Measurements from ENCODE around the gene FTH1. TPM values are rescaled to one million over a fixed set of nuclear protein-coding genes. Genes with fewer than 3 reads are reported as not detected.

Gene FTH1
- total RNA-seq, 1 experiment from 2014 or later = 3,345 TPM

GRCh38 chr11:61994981-61995380 lies 27.5 kb upstream of the FTH1 start:
- Histone ChIP-seq H3K4me3 (replicated peaks in 1 of 2; ENCODE audit: low read depth in 1 of 2, low read length in 2 of 2) (no peak overlapping the region), H3K9me2 (ENCODE audit: insufficient read depth) (no peaks in the 10 kb centered on the region), H3K27ac (ENCODE audit: low read depth, low read length) (no peak overlapping the region), H2AFZ (ENCODE audit: low read depth, low read length, poor library complexity, severe bottlenecking) (no peak overlapping the region), H3K4me2 (ENCODE audit: low read length) (no peak overlapping the region), H3K27me3 (ENCODE audit: insufficient read depth, low read length) (no peaks in the 10 kb centered on the region), H4K20me1 (ENCODE audit: insufficient read depth) (no peaks in the 10 kb centered on the region), H3K9me3 (ENCODE audit: control insufficient read depth in 1 of 2, insufficient read depth in 1 of 2, low read depth in 1 of 2, low read length in 2 of 2) (peaks cover 0 to 7% of the 10 kb centered on the region in 2 experiments; a peak in 1 of 4 replicates), H3K4me1 (ENCODE audit: control insufficient read depth in 1 of 2, insufficient read depth in 2 of 2, low read length in 2 of 2) (no peaks in the 10 kb centered on the region), H3K9ac (ENCODE audit: low read length) (no peak overlapping the region), H3K79me2 (ENCODE audit: insufficient read depth, low read length) (no peaks in the 10 kb centered on the region), H3K36me3 (ENCODE audit: control insufficient read depth in 1 of 2, insufficient read depth in 2 of 2, low read length in 2 of 2) (no peaks in the 10 kb centered on the region)
- intact Hi-C loops (cut with micrococcal nuclease) = no loop called here
- CTCF ChIA-PET = no interaction called here
- POLR2A ChIA-PET = no interaction called here
- BruUV-seq (replicated peaks) = no TSS peak
- RAD21 ChIA-PET (ENCODE audit: low non-redundant PET in 1 of 2, low total read pairs in 2 of 2, uncharacterized antibody in 2 of 2, unreplicated experiment in 2 of 2) = no interaction called here
- no peak for ATAC-seq
- TF ChIP-seq YY1 (IDR thresholded peaks at IDR 0.05; ENCODE audit: extremely low read depth, insufficient replicate concordance, low read depth, low read length) (no peak), RAD21 (IDR thresholded peaks at IDR 0.05; ENCODE audit: low read depth) (no peak), SRF (IDR thresholded peaks at IDR 0.05; ENCODE audit: low read depth) (no peak), SP1 (IDR thresholded peaks at IDR 0.05; ENCODE audit: low read depth) (no peak), ELF1 (IDR thresholded peaks at IDR 0.05; ENCODE audit: borderline replicate concordance, low read depth) (no peak), CTCF (IDR thresholded peaks at IDR 0.05 in 2 of 3, conservative IDR thresholded peaks at IDR 0.05 in 1 of 3; ENCODE audit: borderline replicate concordance in 1 of 3, insufficient read depth in 1 of 3, low read depth in 2 of 3, low read length in 2 of 3) (no peak), CBX3 (IDR thresholded peaks at IDR 0.05; ENCODE audit: low read depth) (no peak), ATF3 (IDR thresholded peaks at IDR 0.05) (no peak), JUND (IDR thresholded peaks at IDR 0.05) (no peak)
- DNase-seq (ENCODE audit: low read depth, low spot score) = no peak

GRCh38 chr11:61985869-61986268 lies 18.4 kb upstream of the FTH1 start:
- no peaks in the 10 kb centered on the region for H4K20me1 ChIP-seq (ENCODE audit: insufficient read depth)
- no peak for DNase-seq (ENCODE audit: low read depth, low spot score)
- ChIA-PET RAD21 (ENCODE audit: low non-redundant PET in 1 of 2, low total read pairs in 2 of 2, uncharacterized antibody in 2 of 2, unreplicated experiment in 2 of 2) (no interaction called here), POLR2A (no interaction called here), CTCF (no interaction called here)
- intact Hi-C loops (cut with micrococcal nuclease) = no loop called here
- no peak overlapping the region for H2AFZ ChIP-seq (ENCODE audit: low read depth, low read length, poor library complexity, severe bottlenecking)
- no peak overlapping the region for H3K4me3 ChIP-seq (replicated peaks in 1 of 2; ENCODE audit: low read depth in 1 of 2, low read length in 2 of 2)
- no peaks in the 10 kb centered on the region for H3K79me2 ChIP-seq (ENCODE audit: insufficient read depth, low read length)
- ATAC-seq = no peak
- H3K27me3 ChIP-seq (ENCODE audit: insufficient read depth, low read length) = no peaks in the 10 kb centered on the region
- H3K36me3 ChIP-seq (ENCODE audit: control insufficient read depth in 1 of 2, insufficient read depth in 2 of 2, low read length in 2 of 2) = no peaks in the 10 kb centered on the region
- H3K9me2 ChIP-seq (ENCODE audit: insufficient read depth) = no peaks in the 10 kb centered on the region
- BruUV-seq (replicated peaks) = no TSS peak
- no peak overlapping the region for H3K4me2 ChIP-seq (ENCODE audit: low read length)
- H3K27ac ChIP-seq (ENCODE audit: low read depth, low read length) = no peak overlapping the region
- H3K9ac ChIP-seq (ENCODE audit: low read length) = no peak overlapping the region
- peaks cover 3 to 7% of the 10 kb centered on the region in 2 experiments; a peak in 3 of 4 replicates for H3K4me1 ChIP-seq (ENCODE audit: control insufficient read depth in 1 of 2, insufficient read depth in 2 of 2, low read length in 2 of 2)
- H3K9me3 ChIP-seq (ENCODE audit: control insufficient read depth in 1 of 2, insufficient read depth in 1 of 2, low read depth in 1 of 2, low read length in 2 of 2) = peaks cover 5 to 7% of the 10 kb centered on the region in 2 experiments; a peak in 1 of 4 replicates
- TF ChIP-seq SP1 (IDR thresholded peaks at IDR 0.05; ENCODE audit: low read depth) = no peak
- no peak for TF ChIP-seq EZH2phosphoT487 (IDR thresholded peaks at IDR 0.05; ENCODE audit: borderline replicate concordance)
- no peak for TF ChIP-seq SRF (IDR thresholded peaks at IDR 0.05; ENCODE audit: low read depth)
- no peak for TF ChIP-seq RAD21 (IDR thresholded peaks at IDR 0.05; ENCODE audit: low read depth)
- TF ChIP-seq EGR1 (IDR thresholded peaks at IDR 0.05; ENCODE audit: low read depth) = no peak
- no peak for TF ChIP-seq CEBPB (IDR thresholded peaks at IDR 0.05; ENCODE audit: low read depth)
- no peak for TF ChIP-seq ZBTB33 (IDR thresholded peaks at IDR 0.05; ENCODE audit: extremely low read depth, insufficient replicate concordance, low read length)
- no peak for TF ChIP-seq ZNF274 (IDR thresholded peaks at IDR 0.05; ENCODE audit: low read depth, low read length)
- no peak for TF ChIP-seq POLR2AphosphoS5 (IDR thresholded peaks at IDR 0.05; ENCODE audit: low read depth, low read length)
- no peak for TF ChIP-seq JUND (IDR thresholded peaks at IDR 0.05)
